HEK293 (cell line): ENCODE results near the gene SRSF12.

Experiments
- GLIS1 ChIP-seq: fragments of 450-650 bp; formaldehyde crosslinking; IDR thresholded peaks from 2 replicates; pipeline ENCODE4 v1.5.1; 2016; ENCODE audit warnings: missing biosample characterization, missing genetic modification characterization
- HOXC10 ChIP-seq: sonication (generic); formaldehyde crosslinking; IDR thresholded peaks from 2 replicates; pipeline ENCODE4 v1.8.1; 2023; ENCODE audit warnings: mild to moderate bottlenecking, missing genetic modification reagents
- HOXD13 ChIP-seq: sonication (generic); formaldehyde crosslinking; IDR thresholded peaks from 2 replicates; pipeline ENCODE4 v1.8.0; 2022; ENCODE audit warnings: missing genetic modification reagents, borderline replicate concordance
- IKZF3 ChIP-seq: fragments of 450-650 bp; IDR thresholded peaks from 2 replicates; pipeline ENCODE4 v1.5.0; 2018; ENCODE audit warnings: missing biosample characterization, mild to moderate bottlenecking, missing genetic modification characterization, moderate library complexity
- KLF7 ChIP-seq: fragments of 450-650 bp; formaldehyde crosslinking; IDR thresholded peaks from 2 replicates; pipeline ENCODE4 v1.5.1; 2016; ENCODE audit warnings: missing biosample characterization, missing genetic modification characterization, borderline replicate concordance
- SCRT2 ChIP-seq: fragments of 450-650 bp; formaldehyde crosslinking; IDR thresholded peaks from 2 replicates; pipeline ENCODE4 v1.5.1; 2016; ENCODE audit warnings: missing biosample characterization, missing genetic modification characterization
- YY2 ChIP-seq: fragments of 450-650 bp; formaldehyde crosslinking; IDR thresholded peaks from 2 replicates; pipeline ENCODE4 v1.5.1; 2016; ENCODE audit warnings: missing biosample characterization, missing genetic modification characterization
- ZBTB7A ChIP-seq: fragments of 450-650 bp; formaldehyde crosslinking; IDR thresholded peaks from 2 replicates; pipeline ENCODE4 v1.5.1; 2016; ENCODE audit warnings: low read depth, missing biosample characterization, missing genetic modification characterization
- ZFP3 ChIP-seq: fragments of 450-650 bp; formaldehyde crosslinking; IDR thresholded peaks from 2 replicates; pipeline ENCODE4 v1.5.1; 2016; ENCODE audit warnings: low read depth, missing biosample characterization, missing genetic modification characterization
- ZNF138 ChIP-seq: fragments of 450-650 bp; formaldehyde crosslinking; IDR thresholded peaks from 2 replicates; pipeline ENCODE4 v1.5.1; 2016; ENCODE audit warnings: missing biosample characterization, missing genetic modification characterization, borderline replicate concordance
- ZNF202 ChIP-seq: fragments of 450-650 bp; formaldehyde crosslinking; IDR thresholded peaks from 2 replicates; pipeline ENCODE4 v1.5.1; 2016; ENCODE audit warnings: missing biosample characterization, missing genetic modification characterization, borderline replicate concordance
- ZNF239 ChIP-seq: fragments of 450-650 bp; formaldehyde crosslinking; IDR thresholded peaks from 2 replicates; pipeline ENCODE4 v1.5.1; 2016; ENCODE audit warnings: missing biosample characterization, missing genetic modification characterization
- ZNF266 ChIP-seq: fragments of 450-650 bp; formaldehyde crosslinking; IDR thresholded peaks from 2 replicates; pipeline ENCODE4 v1.5.1; 2016; ENCODE audit warnings: missing biosample characterization, missing genetic modification characterization, low read depth
- ZNF341 ChIP-seq: fragments of 450-650 bp; formaldehyde crosslinking; IDR thresholded peaks from 2 replicates; pipeline ENCODE4; 2016; ENCODE audit warnings: low read depth, missing biosample characterization, missing genetic modification characterization
- ZNF37A ChIP-seq: fragments of 450-650 bp; IDR thresholded peaks from 2 replicates; pipeline ENCODE4 v1.5.1; 2018; ENCODE audit warnings: missing biosample characterization, missing genetic modification characterization
- ZNF416 ChIP-seq: fragments of 450-650 bp; formaldehyde crosslinking; IDR thresholded peaks from 2 replicates; pipeline ENCODE4 v1.5.1; 2016; ENCODE audit warnings: missing biosample characterization, missing genetic modification characterization
- ZNF473 ChIP-seq: fragments of 450-650 bp; formaldehyde crosslinking; IDR thresholded peaks from 2 replicates; pipeline ENCODE4 v1.5.1; 2017; ENCODE audit warnings: missing biosample characterization, missing genetic modification characterization
- ZNF510 ChIP-seq: fragments of 450-650 bp; formaldehyde crosslinking; IDR thresholded peaks from 2 replicates; pipeline ENCODE4 v1.5.1; 2018; ENCODE audit warnings: mild to moderate bottlenecking, missing genetic modification characterization, missing biosample characterization; ENCODE audit not compliant: insufficient replicate concordance
- ZNF530 ChIP-seq: fragments of 450-650 bp; formaldehyde crosslinking; IDR thresholded peaks from 2 replicates; pipeline ENCODE4 v1.5.1; 2016; ENCODE audit warnings: low read depth, missing biosample characterization, missing genetic modification characterization
- ZNF558 ChIP-seq: fragments of 450-650 bp; formaldehyde crosslinking; IDR thresholded peaks from 2 replicates; pipeline ENCODE4 v1.5.1; 2016; ENCODE audit warnings: missing biosample characterization, missing genetic modification characterization
- ZNF560 ChIP-seq: fragments of 450-650 bp; formaldehyde crosslinking; IDR thresholded peaks from 2 replicates; pipeline ENCODE4 v1.5.1; 2017; ENCODE audit warnings: missing biosample characterization, missing genetic modification characterization, borderline replicate concordance
- ZNF596 ChIP-seq: fragments of 450-650 bp; IDR thresholded peaks from 2 replicates; pipeline ENCODE4 v1.5.0; 2018; ENCODE audit warnings: missing biosample characterization, mild to moderate bottlenecking, missing genetic modification characterization, moderate library complexity
- ZNF747 ChIP-seq: fragments of 450-650 bp; formaldehyde crosslinking; IDR thresholded peaks from 2 replicates; pipeline ENCODE4 v1.5.1; 2016; ENCODE audit warnings: missing biosample characterization, missing genetic modification characterization
- ZSCAN23 ChIP-seq: fragments of 450-650 bp; formaldehyde crosslinking; IDR thresholded peaks from 2 replicates; pipeline ENCODE4 v1.5.1; 2016; ENCODE audit warnings: missing biosample characterization, missing genetic modification characterization
- TF ChIP-seq, protein P1 (sequence below): fragments of 450-650 bp; formaldehyde crosslinking; IDR thresholded peaks from 2 replicates; pipeline ENCODE4 v1.5.1; 2016; ENCODE audit warnings: missing biosample characterization, missing genetic modification characterization, low read depth
- TF ChIP-seq, protein P2 (sequence below): fragments of 450-650 bp; formaldehyde crosslinking; IDR thresholded peaks from 2 replicates; pipeline ENCODE4 v1.5.1; 2016; ENCODE audit warnings: missing biosample characterization, missing genetic modification characterization
- TF ChIP-seq, protein P3 (sequence below): fragments of 450-650 bp; formaldehyde crosslinking; IDR thresholded peaks from 2 replicates; pipeline ENCODE4 v1.5.1; 2017; ENCODE audit warnings: missing biosample characterization, missing genetic modification characterization
- TF ChIP-seq, protein P4 (sequence below): fragments of 450-650 bp; formaldehyde crosslinking; IDR thresholded peaks from 2 replicates; pipeline ENCODE4 v1.5.1; 2016; ENCODE audit warnings: missing biosample characterization, missing genetic modification characterization
- TF ChIP-seq, protein P5 (sequence below): fragments of 450-650 bp; IDR thresholded peaks from 2 replicates; pipeline ENCODE4 v1.5.1; 2018; ENCODE audit warnings: missing biosample characterization, missing genetic modification characterization
- TF ChIP-seq, protein P6 (sequence below): fragments of 450-650 bp; formaldehyde crosslinking; IDR thresholded peaks from 2 replicates; pipeline ENCODE4 v1.5.1; 2016; ENCODE audit warnings: missing biosample characterization, missing genetic modification characterization

Gene SRSF12

DNA sequence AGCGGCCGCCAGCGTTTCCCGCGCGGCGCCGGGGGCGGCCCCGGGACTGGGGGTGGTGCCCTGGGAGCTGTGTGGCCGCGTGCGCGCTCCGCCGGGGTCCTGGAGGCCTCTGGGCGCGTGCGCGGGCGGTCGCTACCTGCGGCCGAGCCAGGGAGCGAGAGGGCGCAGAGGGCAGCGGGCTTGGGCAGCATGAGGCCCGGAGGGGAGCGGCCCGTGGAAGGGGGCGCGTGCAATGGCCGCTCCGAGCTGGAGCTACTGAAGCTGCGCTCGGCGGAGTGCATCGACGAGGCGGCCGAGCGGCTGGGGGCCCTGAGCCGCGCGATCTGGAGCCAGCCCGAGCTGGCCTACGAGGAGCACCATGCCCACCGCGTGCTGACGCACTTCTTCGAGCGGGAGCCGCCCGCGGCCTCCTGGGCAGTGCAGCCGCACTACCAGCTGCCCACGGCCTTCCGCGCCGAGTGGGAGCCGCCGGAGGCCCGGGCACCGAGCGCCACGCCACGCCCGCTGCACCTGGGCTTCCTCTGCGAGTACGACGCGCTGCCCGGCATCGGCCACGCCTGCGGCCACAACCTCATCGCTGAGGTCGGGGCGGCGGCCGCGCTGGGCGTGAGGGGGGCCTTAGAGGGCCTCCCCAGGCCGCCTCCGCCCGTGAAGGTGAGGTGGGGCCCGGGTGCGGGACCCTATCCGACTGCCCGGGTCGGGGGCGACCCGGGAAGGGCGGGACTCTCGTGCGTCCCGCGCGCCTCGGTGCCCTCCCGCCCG is 28.3 kb upstream of the SRSF12 start, which contains the start of gene PM20D2 (continued):
- TF ChIP-seq, protein P1, sequence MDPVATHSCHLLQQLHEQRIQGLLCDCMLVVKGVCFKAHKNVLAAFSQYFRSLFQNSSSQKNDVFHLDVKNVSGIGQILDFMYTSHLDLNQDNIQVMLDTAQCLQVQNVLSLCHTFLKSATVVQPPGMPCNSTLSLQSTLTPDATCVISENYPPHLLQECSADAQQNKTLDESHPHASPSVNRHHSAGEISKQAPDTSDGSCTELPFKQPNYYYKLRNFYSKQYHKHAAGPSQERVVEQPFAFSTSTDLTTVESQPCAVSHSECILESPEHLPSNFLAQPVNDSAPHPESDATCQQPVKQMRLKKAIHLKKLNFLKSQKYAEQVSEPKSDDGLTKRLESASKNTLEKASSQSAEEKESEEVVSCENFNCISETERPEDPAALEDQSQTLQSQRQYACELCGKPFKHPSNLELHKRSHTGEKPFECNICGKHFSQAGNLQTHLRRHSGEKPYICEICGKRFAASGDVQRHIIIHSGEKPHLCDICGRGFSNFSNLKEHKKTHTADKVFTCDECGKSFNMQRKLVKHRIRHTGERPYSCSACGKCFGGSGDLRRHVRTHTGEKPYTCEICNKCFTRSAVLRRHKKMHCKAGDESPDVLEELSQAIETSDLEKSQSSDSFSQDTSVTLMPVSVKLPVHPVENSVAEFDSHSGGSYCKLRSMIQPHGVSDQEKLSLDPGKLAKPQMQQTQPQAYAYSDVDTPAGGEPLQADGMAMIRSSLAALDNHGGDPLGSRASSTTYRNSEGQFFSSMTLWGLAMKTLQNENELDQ (tag by site-specific recombination) = no peak
- TF ChIP-seq, protein P2, sequence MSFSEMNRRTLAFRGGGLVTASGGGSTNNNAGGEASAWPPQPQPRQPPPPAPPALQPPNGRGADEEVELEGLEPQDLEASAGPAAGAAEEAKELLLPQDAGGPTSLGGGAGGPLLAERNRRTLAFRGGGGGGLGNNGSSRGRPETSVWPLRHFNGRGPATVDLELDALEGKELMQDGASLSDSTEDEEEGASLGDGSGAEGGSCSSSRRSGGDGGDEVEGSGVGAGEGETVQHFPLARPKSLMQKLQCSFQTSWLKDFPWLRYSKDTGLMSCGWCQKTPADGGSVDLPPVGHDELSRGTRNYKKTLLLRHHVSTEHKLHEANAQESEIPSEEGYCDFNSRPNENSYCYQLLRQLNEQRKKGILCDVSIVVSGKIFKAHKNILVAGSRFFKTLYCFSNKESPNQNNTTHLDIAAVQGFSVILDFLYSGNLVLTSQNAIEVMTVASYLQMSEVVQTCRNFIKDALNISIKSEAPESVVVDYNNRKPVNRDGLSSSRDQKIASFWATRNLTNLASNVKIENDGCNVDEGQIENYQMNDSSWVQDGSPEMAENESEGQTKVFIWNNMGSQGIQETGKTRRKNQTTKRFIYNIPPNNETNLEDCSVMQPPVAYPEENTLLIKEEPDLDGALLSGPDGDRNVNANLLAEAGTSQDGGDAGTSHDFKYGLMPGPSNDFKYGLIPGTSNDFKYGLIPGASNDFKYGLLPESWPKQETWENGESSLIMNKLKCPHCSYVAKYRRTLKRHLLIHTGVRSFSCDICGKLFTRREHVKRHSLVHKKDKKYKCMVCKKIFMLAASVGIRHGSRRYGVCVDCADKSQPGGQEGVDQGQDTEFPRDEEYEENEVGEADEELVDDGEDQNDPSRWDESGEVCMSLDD (tag by site-specific recombination) = no peak
- TF ChIP-seq YY2 (tag by site-specific recombination) (0 out of 2 replicates have a peak, but pooled peaks have one; percentile 34), ZNF416 (tag by site-specific recombination) (no peak), ZNF473 (no peak), ZNF202 (tag by site-specific recombination) (no peak), IKZF3 (tag by site-specific recombination) (no peak), GLIS1 (peak; percentile 48), ZNF138 (tag by site-specific recombination) (no peak), SCRT2 (no peak), ZNF37A (no peak), ZNF239 (tag by site-specific recombination) (no peak), ZNF530 (no peak), ZNF266 (tag by site-specific recombination) (no peak), ZNF558 (tag by site-specific recombination) (no peak), KLF7 (tag by site-specific recombination) (no peak), ZNF747 (tag by site-specific recombination) (no peak), ZBTB7A (tag by site-specific recombination) (0 out of 2 replicates have a peak, but pooled peaks have one; percentile 27), ZNF596 (tag by site-specific recombination) (peak; percentile 53; the same call in 1 of the 2 replicates), ZNF341 (tag by site-specific recombination) (no peak), ZNF560 (no peak), ZSCAN23 (tag by site-specific recombination) (no peak), ZFP3 (tag by site-specific recombination) (no peak), HOXD13 (no peak), HOXC10 (CRISPR knock-in tag) (peak; percentile 90; the same call in 1 of the 2 replicates), ZNF510 (tag by site-specific recombination) (no peak)
- TF ChIP-seq, protein P3, sequence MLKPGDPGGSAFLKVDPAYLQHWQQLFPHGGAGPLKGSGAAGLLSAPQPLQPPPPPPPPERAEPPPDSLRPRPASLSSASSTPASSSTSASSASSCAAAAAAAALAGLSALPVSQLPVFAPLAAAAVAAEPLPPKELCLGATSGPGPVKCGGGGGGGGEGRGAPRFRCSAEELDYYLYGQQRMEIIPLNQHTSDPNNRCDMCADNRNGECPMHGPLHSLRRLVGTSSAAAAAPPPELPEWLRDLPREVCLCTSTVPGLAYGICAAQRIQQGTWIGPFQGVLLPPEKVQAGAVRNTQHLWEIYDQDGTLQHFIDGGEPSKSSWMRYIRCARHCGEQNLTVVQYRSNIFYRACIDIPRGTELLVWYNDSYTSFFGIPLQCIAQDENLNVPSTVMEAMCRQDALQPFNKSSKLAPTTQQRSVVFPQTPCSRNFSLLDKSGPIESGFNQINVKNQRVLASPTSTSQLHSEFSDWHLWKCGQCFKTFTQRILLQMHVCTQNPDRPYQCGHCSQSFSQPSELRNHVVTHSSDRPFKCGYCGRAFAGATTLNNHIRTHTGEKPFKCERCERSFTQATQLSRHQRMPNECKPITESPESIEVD (tag by site-specific recombination) = no peak
- TF ChIP-seq, protein P4, sequence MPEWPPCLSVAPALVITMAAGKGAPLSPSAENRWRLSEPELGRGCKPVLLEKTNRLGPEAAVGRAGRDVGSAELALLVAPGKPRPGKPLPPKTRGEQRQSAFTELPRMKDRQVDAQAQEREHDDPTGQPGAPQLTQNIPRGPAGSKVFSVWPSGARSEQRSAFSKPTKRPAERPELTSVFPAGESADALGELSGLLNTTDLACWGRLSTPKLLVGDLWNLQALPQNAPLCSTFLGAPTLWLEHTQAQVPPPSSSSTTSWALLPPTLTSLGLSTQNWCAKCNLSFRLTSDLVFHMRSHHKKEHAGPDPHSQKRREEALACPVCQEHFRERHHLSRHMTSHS (tag by site-specific recombination) = no peak
- TF ChIP-seq, protein P5, sequence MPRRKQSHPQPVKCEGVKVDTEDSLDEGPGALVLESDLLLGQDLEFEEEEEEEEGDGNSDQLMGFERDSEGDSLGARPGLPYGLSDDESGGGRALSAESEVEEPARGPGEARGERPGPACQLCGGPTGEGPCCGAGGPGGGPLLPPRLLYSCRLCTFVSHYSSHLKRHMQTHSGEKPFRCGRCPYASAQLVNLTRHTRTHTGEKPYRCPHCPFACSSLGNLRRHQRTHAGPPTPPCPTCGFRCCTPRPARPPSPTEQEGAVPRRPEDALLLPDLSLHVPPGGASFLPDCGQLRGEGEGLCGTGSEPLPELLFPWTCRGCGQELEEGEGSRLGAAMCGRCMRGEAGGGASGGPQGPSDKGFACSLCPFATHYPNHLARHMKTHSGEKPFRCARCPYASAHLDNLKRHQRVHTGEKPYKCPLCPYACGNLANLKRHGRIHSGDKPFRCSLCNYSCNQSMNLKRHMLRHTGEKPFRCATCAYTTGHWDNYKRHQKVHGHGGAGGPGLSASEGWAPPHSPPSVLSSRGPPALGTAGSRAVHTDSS (tag by site-specific recombination) = no peak
- TF ChIP-seq, protein P6, sequence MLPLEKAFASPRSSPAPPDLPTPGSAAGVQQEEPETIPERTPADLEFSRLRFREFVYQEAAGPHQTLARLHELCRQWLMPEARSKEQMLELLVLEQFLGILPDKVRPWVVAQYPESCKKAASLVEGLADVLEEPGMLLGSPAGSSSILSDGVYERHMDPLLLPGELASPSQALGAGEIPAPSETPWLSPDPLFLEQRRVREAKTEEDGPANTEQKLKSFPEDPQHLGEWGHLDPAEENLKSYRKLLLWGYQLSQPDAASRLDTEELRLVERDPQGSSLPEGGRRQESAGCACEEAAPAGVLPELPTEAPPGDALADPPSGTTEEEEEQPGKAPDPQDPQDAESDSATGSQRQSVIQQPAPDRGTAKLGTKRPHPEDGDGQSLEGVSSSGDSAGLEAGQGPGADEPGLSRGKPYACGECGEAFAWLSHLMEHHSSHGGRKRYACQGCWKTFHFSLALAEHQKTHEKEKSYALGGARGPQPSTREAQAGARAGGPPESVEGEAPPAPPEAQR (tag by site-specific recombination) = no peak
